OCI-LY1 (cell line): Measurements from ENCODE around the gene INTS14.

Source experiments
- CTCF ChIP-seq: fragments of 200-600 bp; sonication (generic), shearing (Covaris generic); IDR thresholded peaks from 2 replicates; pipeline ENCODE4 v1.5.1; 2017; ENCODE audit warnings: mild to moderate bottlenecking, antibody characterized with exemption, low read length, moderate library complexity, mixed read lengths
- EZH2 ChIP-seq: fragments of 200-600 bp; sonication (generic), shearing (Covaris generic); IDR thresholded peaks from 2 replicates; pipeline ENCODE4 v1.8.0; 2017; ENCODE audit warnings: borderline replicate concordance, mixed run types, mild to moderate bottlenecking, antibody characterized with exemption, low read length, moderate library complexity, mixed read lengths

- TF ChIP-seq CTCF (no peak), EZH2 (no peak)
These were observed 19.8 kb upstream of the INTS14 start for GRCh38 chr15:65630760-65631159.
